HCT116 (cell line): ENCODE measurements around the gene SMIM23. TPM values are rescaled to one million over a fixed set of nuclear protein-coding genes. Genes with fewer than 3 reads are reported as not detected.

ENCODE experiments used
- ATAC-seq: fragments of 200-7000 bp; cut with Tn5 transposase; 2 replicates; pipeline ENCODE4 v1.9.1; 2020; ENCODE audit warnings: mild to moderate bottlenecking, moderate library complexity
- BruUV-seq: library from RNA; stranded (reverse); fragments of 400-500 nt; replicated peaks from 2 replicates; lab custom pipeline; 2021; lab: Mats Ljungman, UMichigan
- CTCF ChIA-PET: fragments of 300-600 bp; sonication (Branson Sonifier 250); formaldehyde crosslinking; loops from one replicate; lab custom pipeline; 2021; ENCODE audit warnings: antibody characterized with exemption; lab: Charles Lee
- POLR2A ChIA-PET: fragments of 300-600, 350-600 bp; sonication (Branson Sonifier 250); formaldehyde crosslinking; loops from one replicate; lab custom pipeline; 2021; ENCODE audit warnings: antibody characterized with exemption; lab: Charles Lee
- RAD21 ChIA-PET, 2 experiments: fragments of 300-600 bp; sonication (Branson Sonifier 250); formaldehyde crosslinking; loops; one replicate each; lab custom pipeline; 2023; ENCODE audit warnings: low total read pairs in 2 of 2; ENCODE audit not compliant: uncharacterized antibody in 2 of 2, unreplicated experiment in 2 of 2, low non-redundant PET in 1 of 2; lab: Charles Lee
- DNase-seq: peaks from one replicate; pipeline ENCODE4 v3.0.0-alpha.2; 2010; ENCODE audit warnings: low read depth, low spot score
- H2AFZ ChIP-seq: fragments of 200-600 bp; shearing (Covaris generic), sonication (generic); 2 replicates; pipeline ENCODE4 v1.6.1; 2017; ENCODE audit warnings: low read depth, mixed run types, mixed read lengths, antibody characterized with exemption, low read length; ENCODE audit not compliant: poor library complexity, severe bottlenecking
- H3K27ac ChIP-seq: 2 replicates; pipeline ENCODE4 v1.5.1; 2012; ENCODE audit warnings: low read depth, low read length
- H3K27me3 ChIP-seq: fragments of 200-600 bp; sonication (generic); 2 replicates; pipeline ENCODE4 v1.6.1; 2016; ENCODE audit warnings: mixed run types, low read length, mixed read lengths; ENCODE audit not compliant: insufficient read depth
- H3K36me3 ChIP-seq, 2 experiments: fragments of 200-500 bp in 1 of 2; fragments of 200-600 bp in 1 of 2; sonication (Bioruptor generic) in 1 of 2; sonication (generic) in 1 of 2; 2 replicates each; pipeline versions ENCODE4 v1.5.1 to v1.6.1; 2014 to 2016; ENCODE audit warnings: low read length in 2 of 2, inconsistent platforms in 1 of 2, mixed read lengths in 1 of 2, mixed run types in 1 of 2; ENCODE audit not compliant: insufficient read depth in 2 of 2, control insufficient read depth in 1 of 2
- H3K4me1 ChIP-seq, 2 experiments: fragments of 200-600 bp in 1 of 2; sonication (generic) in 1 of 2; 2 replicates each; pipeline versions ENCODE4 v1.5.1 to v1.6.1; 2012 to 2017; ENCODE audit warnings: low read length in 2 of 2, inconsistent platforms in 1 of 2, mild to moderate bottlenecking in 1 of 2, mixed read lengths in 1 of 2, mixed run types in 1 of 2, moderate library complexity in 1 of 2; ENCODE audit not compliant: insufficient read depth in 2 of 2, control insufficient read depth in 1 of 2
- H3K4me2 ChIP-seq: fragments of 200-600 bp; sonication (generic); 2 replicates; pipeline ENCODE4 v1.6.1; 2017; ENCODE audit warnings: mixed run types, low read length, mixed read lengths
- H3K4me3 ChIP-seq, 2 experiments: fragments of 200-600 bp in 1 of 2; sonication (generic) in 1 of 2; replicated peaks in 1 of 2; 2 replicates each; pipeline ENCODE4 v1.5.1; 2011 to 2016; ENCODE audit warnings: low read length in 2 of 2, control low read depth in 1 of 2, low read depth in 1 of 2, mild to moderate bottlenecking in 1 of 2, mixed read lengths in 1 of 2, mixed run types in 1 of 2
- H3K79me2 ChIP-seq: fragments of 200-600 bp; sonication (generic); 2 replicates; pipeline ENCODE4 v1.6.1; 2017; ENCODE audit warnings: mild to moderate bottlenecking, mixed run types, low read length, moderate library complexity, mixed read lengths; ENCODE audit not compliant: insufficient read depth
- H3K9ac ChIP-seq: fragments of 200-600 bp; sonication (generic); 2 replicates; pipeline ENCODE4 v1.6.1; 2016; ENCODE audit warnings: low read length, mixed read lengths
- H3K9me2 ChIP-seq: fragments of 200-600 bp; sonication (generic), shearing (Covaris generic); 2 replicates; pipeline ENCODE4 v1.6.1; 2017; ENCODE audit warnings: mixed run types, mild to moderate bottlenecking, moderate library complexity; ENCODE audit not compliant: insufficient read depth
- H3K9me3 ChIP-seq, 2 experiments: fragments of 200-500 bp in 1 of 2; fragments of 200-600 bp in 1 of 2; sonication (Bioruptor generic) in 1 of 2; sonication (generic) in 1 of 2; 2 replicates each; pipeline ENCODE4 v1.6.1; 2014 to 2017; ENCODE audit warnings: low read length in 2 of 2, mixed read lengths in 2 of 2, inconsistent platforms in 1 of 2, low read depth in 1 of 2, mild to moderate bottlenecking in 1 of 2, mixed run types in 1 of 2, moderate library complexity in 1 of 2; ENCODE audit not compliant: control insufficient read depth in 1 of 2, insufficient read depth in 1 of 2
- H4K20me1 ChIP-seq: fragments of 200-600 bp; sonication (generic), shearing (Covaris generic); 2 replicates; pipeline ENCODE4 v1.6.1; 2017; ENCODE audit warnings: mixed run types, mild to moderate bottlenecking, moderate library complexity; ENCODE audit not compliant: insufficient read depth
- CBX3 ChIP-seq: IDR thresholded peaks from 2 replicates; pipeline ENCODE4 v1.6.1; 2012; ENCODE audit warnings: low read depth
- ELF1 ChIP-seq: IDR thresholded peaks from 2 replicates; pipeline ENCODE4 v1.6.1; 2012; ENCODE audit warnings: low read depth, borderline replicate concordance
- EZH2 ChIP-seq: fragments of 200-600 bp; sonication (generic); IDR thresholded peaks from 2 replicates; pipeline ENCODE4 v1.6.1; 2017; ENCODE audit warnings: antibody characterized with exemption, mixed run types
- EZH2phosphoT487 ChIP-seq: fragments of 200-600 bp; IDR thresholded peaks from 2 replicates; pipeline ENCODE4 v1.6.1; 2018; ENCODE audit warnings: antibody characterized with exemption, borderline replicate concordance
- JUND ChIP-seq: IDR thresholded peaks from 2 replicates; pipeline ENCODE4 v1.6.1; 2012
- RAD21 ChIP-seq: IDR thresholded peaks from 2 replicates; pipeline ENCODE4 v1.6.1; 2012; ENCODE audit warnings: low read depth, mild to moderate bottlenecking
- SIN3A ChIP-seq: IDR thresholded peaks from 2 replicates; pipeline ENCODE4 v1.6.1; 2012; ENCODE audit warnings: low read depth
- SP1 ChIP-seq: IDR thresholded peaks from 2 replicates; pipeline ENCODE4 v1.6.1; 2012; ENCODE audit warnings: low read depth
- SRF ChIP-seq: IDR thresholded peaks from 2 replicates; pipeline ENCODE4 v1.6.1; 2012; ENCODE audit warnings: low read depth
- TCF7L2 ChIP-seq: IDR thresholded peaks from 2 replicates; pipeline ENCODE4 v1.7.0; 2011; ENCODE audit warnings: borderline replicate concordance, inconsistent platforms; ENCODE audit not compliant: insufficient read depth, insufficient read length; ENCODE audit errors: extremely low read depth
- intact Hi-C: fragments of 100-400 bp; cut with micrococcal nuclease; formaldehyde crosslinking; loops from 2 replicates; pipeline ENCODE4 v1.10.0; 2022
- total RNA-seq: library from RNA; stranded (reverse); gene quantifications from one replicate; pipeline ENCODE4 v1.2.1, GENCODE V29; 2021; ENCODE audit not compliant: unreplicated experiment
- TF ChIP-seq, protein P1 (sequence below): IDR thresholded peaks from 2 replicates; pipeline ENCODE4 v1.6.1; 2011; ENCODE audit warnings: mild to moderate bottlenecking, low read length, moderate library complexity; ENCODE audit not compliant: insufficient replicate concordance; ENCODE audit errors: extremely low read depth
- TF ChIP-seq, protein P2 (sequence below), 3 experiments: fragments of 200-600 bp in 1 of 3; sonication (generic) in 1 of 3; IDR thresholded peaks in 2 of 3; conservative IDR thresholded peaks in 1 of 3; 2 replicates each; pipeline ENCODE4 v1.5.1; 2012 to 2017; ENCODE audit warnings: low read depth in 2 of 3, low read length in 2 of 3, antibody characterized with exemption in 1 of 3, borderline replicate concordance in 1 of 3, control low read depth in 1 of 3, mild to moderate bottlenecking in 1 of 3, mixed read lengths in 1 of 3, mixed run types in 1 of 3, moderate library complexity in 1 of 3; ENCODE audit not compliant: insufficient read depth in 1 of 3
- TF ChIP-seq, protein P3 (sequence below): IDR thresholded peaks from 2 replicates; pipeline ENCODE4 v1.6.1; 2012
- TF ChIP-seq, protein P4 (sequence below): IDR thresholded peaks from 2 replicates; pipeline ENCODE4 v1.6.1; 2012

SMIM23 gene
- total RNA-seq, 1 experiment from 2014 or later, result not detected

DNA sequence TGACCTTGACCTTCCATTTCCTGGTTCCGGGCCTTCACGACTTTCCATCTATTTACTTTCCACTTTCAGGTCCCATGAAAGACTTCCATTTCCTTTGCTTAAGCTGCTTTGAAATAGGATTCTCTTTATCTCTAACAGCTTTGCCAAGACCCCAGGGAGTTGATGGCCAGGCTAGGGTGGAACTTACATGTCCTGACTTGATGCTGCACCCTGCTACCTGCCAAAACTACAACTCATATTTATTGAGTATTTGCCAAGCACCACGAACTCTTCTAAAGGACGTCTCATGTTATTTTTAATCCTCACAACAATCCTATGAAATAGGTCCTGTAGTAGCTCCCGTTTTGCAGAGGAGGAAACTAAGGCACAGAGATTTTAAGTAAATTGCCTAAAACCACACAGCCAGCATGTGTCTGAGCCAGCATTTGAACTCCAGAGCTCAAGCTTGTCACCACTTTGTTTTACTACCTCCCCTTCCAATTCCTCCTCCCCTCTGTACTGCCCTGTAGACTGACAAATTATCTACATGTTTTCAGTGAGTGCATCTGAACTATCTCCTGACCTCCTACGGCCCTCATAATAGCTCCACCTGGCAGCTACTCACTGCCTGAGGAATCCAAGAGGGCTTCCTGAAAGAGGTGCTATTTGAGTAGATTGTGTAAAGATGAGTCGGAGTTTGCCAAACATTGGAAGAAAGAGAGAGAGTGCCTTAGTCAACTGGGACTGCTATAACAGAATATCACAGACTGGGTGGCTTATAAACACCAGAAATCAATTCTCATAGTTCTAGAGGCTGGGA is 38.4 kb upstream of the SMIM23 start:
- no peaks in the 10 kb centered on the region for H3K9me3 ChIP-seq
- ChIA-PET CTCF (no interaction called here), POLR2A (interaction anchor here (1.4 kb wide), 1 partner anchor 12 kb away, joined by 3 read pairs; no protein-coding TSS in a partner anchor)
- H3K9me2 ChIP-seq, result no peaks in the 10 kb centered on the region
- H3K4me2 ChIP-seq, result no peak overlapping the region
- H3K27ac ChIP-seq, result no peak overlapping the region
- no peak overlapping the region for H3K4me3 ChIP-seq
- no peak for TF ChIP-seq JUND
- no peak for TF ChIP-seq SIN3A
- TF ChIP-seq, protein P1, sequence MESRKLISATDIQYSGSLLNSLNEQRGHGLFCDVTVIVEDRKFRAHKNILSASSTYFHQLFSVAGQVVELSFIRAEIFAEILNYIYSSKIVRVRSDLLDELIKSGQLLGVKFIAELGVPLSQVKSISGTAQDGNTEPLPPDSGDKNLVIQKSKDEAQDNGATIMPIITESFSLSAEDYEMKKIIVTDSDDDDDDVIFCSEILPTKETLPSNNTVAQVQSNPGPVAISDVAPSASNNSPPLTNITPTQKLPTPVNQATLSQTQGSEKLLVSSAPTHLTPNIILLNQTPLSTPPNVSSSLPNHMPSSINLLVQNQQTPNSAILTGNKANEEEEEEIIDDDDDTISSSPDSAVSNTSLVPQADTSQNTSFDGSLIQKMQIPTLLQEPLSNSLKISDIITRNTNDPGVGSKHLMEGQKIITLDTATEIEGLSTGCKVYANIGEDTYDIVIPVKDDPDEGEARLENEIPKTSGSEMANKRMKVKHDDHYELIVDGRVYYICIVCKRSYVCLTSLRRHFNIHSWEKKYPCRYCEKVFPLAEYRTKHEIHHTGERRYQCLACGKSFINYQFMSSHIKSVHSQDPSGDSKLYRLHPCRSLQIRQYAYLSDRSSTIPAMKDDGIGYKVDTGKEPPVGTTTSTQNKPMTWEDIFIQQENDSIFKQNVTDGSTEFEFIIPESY, result no peak
- TF ChIP-seq ELF1, result no peak
- TF ChIP-seq EZH2phosphoT487, result no peak
- TF ChIP-seq, protein P2, sequence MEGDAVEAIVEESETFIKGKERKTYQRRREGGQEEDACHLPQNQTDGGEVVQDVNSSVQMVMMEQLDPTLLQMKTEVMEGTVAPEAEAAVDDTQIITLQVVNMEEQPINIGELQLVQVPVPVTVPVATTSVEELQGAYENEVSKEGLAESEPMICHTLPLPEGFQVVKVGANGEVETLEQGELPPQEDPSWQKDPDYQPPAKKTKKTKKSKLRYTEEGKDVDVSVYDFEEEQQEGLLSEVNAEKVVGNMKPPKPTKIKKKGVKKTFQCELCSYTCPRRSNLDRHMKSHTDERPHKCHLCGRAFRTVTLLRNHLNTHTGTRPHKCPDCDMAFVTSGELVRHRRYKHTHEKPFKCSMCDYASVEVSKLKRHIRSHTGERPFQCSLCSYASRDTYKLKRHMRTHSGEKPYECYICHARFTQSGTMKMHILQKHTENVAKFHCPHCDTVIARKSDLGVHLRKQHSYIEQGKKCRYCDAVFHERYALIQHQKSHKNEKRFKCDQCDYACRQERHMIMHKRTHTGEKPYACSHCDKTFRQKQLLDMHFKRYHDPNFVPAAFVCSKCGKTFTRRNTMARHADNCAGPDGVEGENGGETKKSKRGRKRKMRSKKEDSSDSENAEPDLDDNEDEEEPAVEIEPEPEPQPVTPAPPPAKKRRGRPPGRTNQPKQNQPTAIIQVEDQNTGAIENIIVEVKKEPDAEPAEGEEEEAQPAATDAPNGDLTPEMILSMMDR (IDR thresholded peaks at IDR 0.05 in 2 of 3, conservative IDR thresholded peaks at IDR 0.05 in 1 of 3; ENCODE audit: borderline replicate concordance in 1 of 3, insufficient read depth in 1 of 3, low read depth in 2 of 3, low read length in 2 of 3), result no peak
- TF ChIP-seq SRF, result no peak
- TF ChIP-seq, protein P3, sequence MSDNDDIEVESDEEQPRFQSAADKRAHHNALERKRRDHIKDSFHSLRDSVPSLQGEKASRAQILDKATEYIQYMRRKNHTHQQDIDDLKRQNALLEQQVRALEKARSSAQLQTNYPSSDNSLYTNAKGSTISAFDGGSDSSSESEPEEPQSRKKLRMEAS, result no peak
- TF ChIP-seq SP1, result no peak
- TF ChIP-seq, protein P4, sequence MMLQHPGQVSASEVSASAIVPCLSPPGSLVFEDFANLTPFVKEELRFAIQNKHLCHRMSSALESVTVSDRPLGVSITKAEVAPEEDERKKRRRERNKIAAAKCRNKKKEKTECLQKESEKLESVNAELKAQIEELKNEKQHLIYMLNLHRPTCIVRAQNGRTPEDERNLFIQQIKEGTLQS, result no peak
- TF ChIP-seq EZH2, result no peak
- no peak for TF ChIP-seq TCF7L2
- no peak for TF ChIP-seq RAD21
- TF ChIP-seq CBX3, result no peak
- TF ChIP-seq, all 23 proteins: peak for 0
- BruUV-seq, result no TSS peak
- Histone ChIP-seq H3K27me3 (no peaks in the 10 kb centered on the region), H3K36me3 (no peaks in the 10 kb centered on the region), H4K20me1 (no peaks in the 10 kb centered on the region), H2AFZ (no peak overlapping the region), H3K9ac (no peak overlapping the region), H3K79me2 (no peaks in the 10 kb centered on the region), H3K4me1 (peaks cover 0 to 5% of the 10 kb centered on the region in 2 experiments; a peak in 1 of 4 replicates)
- no peak for ATAC-seq
- RAD21 ChIA-PET, result no interaction called here
- no peak for DNase-seq
- intact Hi-C loops, result no loop called here
